Smooth muscle cell of trachea (primary cell): ENCODE measurements around the gene ZNF385A. TPM values are rescaled to one million over a fixed set of nuclear protein-coding genes. Genes with fewer than 3 reads are reported as not detected.

Source experiments
- total RNA-seq: library from RNA; depleted of rRNA; stranded (reverse); fragments of >200 nt; gene quantifications from 2 replicates; pipeline ENCODE4 v1.2.1, GENCODE V29; 2014

The ZNF385A gene, protein sequence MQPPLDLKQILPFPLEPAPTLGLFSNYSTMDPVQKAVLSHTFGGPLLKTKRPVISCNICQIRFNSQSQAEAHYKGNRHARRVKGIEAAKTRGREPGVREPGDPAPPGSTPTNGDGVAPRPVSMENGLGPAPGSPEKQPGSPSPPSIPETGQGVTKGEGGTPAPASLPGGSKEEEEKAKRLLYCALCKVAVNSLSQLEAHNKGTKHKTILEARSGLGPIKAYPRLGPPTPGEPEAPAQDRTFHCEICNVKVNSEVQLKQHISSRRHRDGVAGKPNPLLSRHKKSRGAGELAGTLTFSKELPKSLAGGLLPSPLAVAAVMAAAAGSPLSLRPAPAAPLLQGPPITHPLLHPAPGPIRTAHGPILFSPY
- total RNA-seq = 2.9 and 11.7 TPM in 2 replicates

GRCh38 chr12:54384591-54385041 is at the start of gene ZNF385A:
Gene ZNF385A (minus strand): TSS chr12:54384733. CDS start chr12:54384514, 219 bp downstream.

DNA sequence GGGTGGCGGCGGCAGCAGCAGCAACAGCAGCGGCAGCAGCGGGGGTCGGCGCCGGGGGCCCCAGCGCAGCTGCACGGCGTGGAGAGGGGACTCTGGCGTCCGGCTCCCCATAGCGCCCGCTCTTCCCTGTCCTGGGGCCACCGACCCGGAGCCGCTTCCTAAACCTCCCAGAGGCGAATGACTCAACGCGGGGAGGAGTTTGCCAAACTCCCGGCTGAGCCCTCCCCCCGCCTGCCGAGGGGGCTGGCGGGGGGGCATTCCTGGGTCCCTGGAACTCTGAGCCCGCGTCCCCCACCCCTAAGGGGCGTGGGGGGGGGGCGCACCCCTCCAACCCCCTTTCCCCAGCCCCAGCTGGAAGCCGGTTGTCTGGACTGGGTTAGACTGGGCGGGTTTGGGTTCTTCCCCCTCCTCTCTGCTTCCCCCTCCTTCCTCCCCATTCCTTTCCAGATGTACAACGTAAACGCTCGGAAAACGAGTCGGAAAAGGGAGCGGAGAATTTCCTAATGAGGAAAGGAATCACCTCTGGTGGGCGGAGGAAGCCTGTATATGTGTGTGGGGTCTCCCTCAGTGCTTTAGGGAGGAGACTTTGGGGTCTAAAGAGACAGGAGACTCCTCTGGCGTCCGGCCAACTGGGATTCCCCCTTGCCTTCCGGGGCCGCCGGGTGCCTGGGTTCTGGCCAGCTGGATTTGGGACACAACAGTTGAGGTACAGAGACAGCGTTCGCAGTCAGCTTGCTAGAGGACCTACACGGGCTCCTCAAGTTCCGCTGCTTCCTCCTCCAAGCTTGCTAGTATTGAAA is 34.8 kb upstream of the ZNF385A start, which contains the start of gene ITGA5:
Gene ITGA5 (minus strand): TSS at position 179 of the 800 bp plus-strand sequence. CDS start 68 bp downstream, at position 111.

GRCh38 chr12:54364413-54364812 is 20.1 kb downstream of the ZNF385A start, which contains the start of gene GPR84:
Gene GPR84 (minus strand): TSS chr12:54364486. CDS start chr12:54363851, 635 bp downstream.

GRCh38 chr12:54324617-54325441 is 59.7 kb downstream of the ZNF385A start, which contains the start of gene COPZ1:
Gene COPZ1 (plus strand): TSS chr12:54325131. CDS start chr12:54325164, 33 bp downstream.

Other genes with a start within 250 kb of the ZNF385A start
- gene SMUG1, start 195.7 kb downstream of the ZNF385A start, total RNA-seq = 30.6 and 38.0 TPM in 2 replicates
- gene CBX5, start 104.6 kb downstream of the ZNF385A start, total RNA-seq = 27.1 and 53.8 TPM in 2 replicates
- gene HNRNPA1, start 104.0 kb downstream of the ZNF385A start, total RNA-seq = 412 and 444 TPM in 2 replicates
- gene NFE2, start 83.7 kb downstream of the ZNF385A start, total RNA-seq = 0.15 and 1.2 TPM in 2 replicates
- gene COPZ1, start 59.6 kb downstream of the ZNF385A start, total RNA-seq = 139 and 170 TPM in 2 replicates
- gene GPR84, start 20.2 kb downstream of the ZNF385A start, total RNA-seq = not detected in 2 replicates
- 319 and 321 TPM in 2 replicates for gene ITGA5, start 34.5 kb upstream of the ZNF385A start, total RNA-seq
- gene GTSF1, start 88.9 kb upstream of the ZNF385A start, total RNA-seq = 0.50 TPM in 1 of 2 replicates, not detected in the other
- not detected in 2 replicates for gene NCKAP1L, start 113.0 kb upstream of the ZNF385A start, total RNA-seq
- gene PDE1B, start 164.9 kb upstream of the ZNF385A start, total RNA-seq = 0.15 TPM in 1 of 2 replicates, not detected in the other
- gene PPP1R1A, start 203.9 kb upstream of the ZNF385A start, total RNA-seq = not detected in 2 replicates